Measurements from ENCODE around the gene TMEM184B.

- TF ChIP-seq, protein P1, sequence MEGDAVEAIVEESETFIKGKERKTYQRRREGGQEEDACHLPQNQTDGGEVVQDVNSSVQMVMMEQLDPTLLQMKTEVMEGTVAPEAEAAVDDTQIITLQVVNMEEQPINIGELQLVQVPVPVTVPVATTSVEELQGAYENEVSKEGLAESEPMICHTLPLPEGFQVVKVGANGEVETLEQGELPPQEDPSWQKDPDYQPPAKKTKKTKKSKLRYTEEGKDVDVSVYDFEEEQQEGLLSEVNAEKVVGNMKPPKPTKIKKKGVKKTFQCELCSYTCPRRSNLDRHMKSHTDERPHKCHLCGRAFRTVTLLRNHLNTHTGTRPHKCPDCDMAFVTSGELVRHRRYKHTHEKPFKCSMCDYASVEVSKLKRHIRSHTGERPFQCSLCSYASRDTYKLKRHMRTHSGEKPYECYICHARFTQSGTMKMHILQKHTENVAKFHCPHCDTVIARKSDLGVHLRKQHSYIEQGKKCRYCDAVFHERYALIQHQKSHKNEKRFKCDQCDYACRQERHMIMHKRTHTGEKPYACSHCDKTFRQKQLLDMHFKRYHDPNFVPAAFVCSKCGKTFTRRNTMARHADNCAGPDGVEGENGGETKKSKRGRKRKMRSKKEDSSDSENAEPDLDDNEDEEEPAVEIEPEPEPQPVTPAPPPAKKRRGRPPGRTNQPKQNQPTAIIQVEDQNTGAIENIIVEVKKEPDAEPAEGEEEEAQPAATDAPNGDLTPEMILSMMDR (IDR thresholded peaks at IDR 0.05 in 4 of 5, conservative IDR thresholded peaks at IDR 0.05 in 1 of 5), result no peak
- TF ChIP-seq POLR2A (IDR thresholded peaks at IDR 0.05), result no peak
Measured at GRCh38 chr22:38232196-38232595, 40.6 kb downstream of the TMEM184B start.

All from gastrocnemius medialis (tissue), 4 donors.